Cardiac muscle cell (in vitro differentiated cells and primary cell): Measurements from ENCODE around the gene IFTAP. TPM values are rescaled to one million over a fixed set of nuclear protein-coding genes. Genes with fewer than 3 reads are reported as not detected.

Source experiments
- DNase-seq, 2 donors: peaks; one replicate each; pipeline versions ENCODE4 v3.0.0 to v3.0.0-alpha.2; 2010 to 2017; ENCODE audit warnings: low read depth in 1 of 2, low spot score in 1 of 2
- H3K27ac ChIP-seq: fragments of 200-600 bp; sonication (generic); 2 replicates; pipeline ENCODE4 v1.5.1; 2016
- H3K27me3 ChIP-seq: fragments of 200-600 bp; sonication (generic); 2 replicates; pipeline ENCODE4 v1.6.0; 2016; ENCODE audit warnings: control low read depth
- H3K36me3 ChIP-seq: fragments of 200-600 bp; sonication (generic); 2 replicates; pipeline ENCODE4 v1.5.1; 2016; ENCODE audit warnings: control low read depth
- H3K4me1 ChIP-seq: fragments of 200-600 bp; sonication (generic); 2 replicates; pipeline ENCODE4 v1.8.1; 2017; ENCODE audit warnings: low read depth, mild to moderate bottlenecking, mixed run types
- H3K4me3 ChIP-seq: fragments of 200-600 bp; sonication (generic); 2 replicates; pipeline ENCODE4 v1.5.1; 2016; ENCODE audit warnings: mild to moderate bottlenecking
- H3K9me3 ChIP-seq: fragments of 200-600 bp; sonication (generic); 2 replicates; pipeline ENCODE4 v1.5.1; 2017; ENCODE audit warnings: low read depth, mild to moderate bottlenecking, control low read depth
- CTCF ChIP-seq: IDR thresholded peaks from 2 replicates; pipeline ENCODE4 v1.5.1; 2012; ENCODE audit warnings: low read depth, mild to moderate bottlenecking, low read length
- polyA plus RNA-seq: library from polyadenylated mRNA; unstranded; fragments of >200 nt; fragmentation: Nextera tagmentation; extraction: Ambion mirVana; gene quantifications from 2 replicates; pipeline ENCODE4 v1.2.1, GENCODE V29; 2016
- total RNA-seq: library from RNA; depleted of rRNA; stranded (reverse); fragments of >200 nt; gene quantifications from 2 replicates; pipeline ENCODE4 v1.2.3, GENCODE V29; 2016

IFTAP gene
- total and polyA plus RNA-seq, 2 experiments from 2014 or later, result 57.1 to 67.3 TPM

- Histone ChIP-seq H3K4me1 (peaks cover 3% of the 10 kb centered on the region), H3K4me3 (no peak overlapping the region), H3K36me3 (no peaks in the 10 kb centered on the region), H3K27ac (no peak overlapping the region), H3K27me3 (no peaks in the 10 kb centered on the region), H3K9me3 (no peaks in the 10 kb centered on the region)
- no peak for TF ChIP-seq CTCF
- DNase-seq, result no peak
Measured at GRCh38 chr11:36600180-36600579, 5.9 kb downstream of the IFTAP start.

- Histone ChIP-seq H3K4me1 (no peaks in the 10 kb centered on the region), H3K4me3 (no peak overlapping the region), H3K9me3 (no peaks in the 10 kb centered on the region), H3K36me3 (no peaks in the 10 kb centered on the region), H3K27ac (no peak overlapping the region), H3K27me3 (no peaks in the 10 kb centered on the region)
- TF ChIP-seq CTCF, result no peak
- DNase-seq, result no peak
Measured at GRCh38 chr11:36601155-36601554, 6.9 kb downstream of the IFTAP start.

DNA sequence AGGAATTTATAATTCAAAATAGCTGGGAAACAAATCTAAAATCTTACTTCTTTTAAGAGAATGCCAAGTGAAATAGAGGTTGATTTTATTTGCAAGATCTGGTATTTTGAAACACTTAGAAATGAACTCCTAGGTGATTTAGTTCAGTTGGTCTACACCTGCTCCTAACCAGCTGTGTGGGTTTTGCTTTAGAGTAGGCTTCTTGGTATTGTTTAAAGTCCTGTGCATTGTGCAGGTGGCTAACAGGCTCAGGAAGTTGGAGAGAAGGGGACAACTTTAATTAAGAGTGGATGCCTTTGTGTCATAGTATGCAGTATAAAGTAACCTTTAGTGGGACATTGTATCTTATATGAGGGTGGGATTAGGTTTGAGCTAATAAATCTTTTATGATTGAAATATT, 7.8 kb downstream of the IFTAP start:
- Histone ChIP-seq H3K9me3 (no peaks in the 10 kb centered on the region), H3K4me1 (no peaks in the 10 kb centered on the region), H3K4me3 (no peak overlapping the region), H3K36me3 (no peaks in the 10 kb centered on the region), H3K27ac (no peak overlapping the region), H3K27me3 (no peaks in the 10 kb centered on the region)
- TF ChIP-seq CTCF, result no peak
- DNase-seq, result no peak

GRCh38 chr11:36605221-36606216, 11.2 kb downstream of the IFTAP start:
- Histone ChIP-seq H3K9me3 (no peaks in the 10 kb centered on the region), H3K4me3 (no peak overlapping the region), H3K4me1 (peaks cover 5% of the 10 kb centered on the region), H3K27ac (no peak overlapping the region), H3K27me3 (no peaks in the 10 kb centered on the region), H3K36me3 (no peaks in the 10 kb centered on the region)
- no peak for TF ChIP-seq CTCF
- DNase-seq, result no peak

DNA sequence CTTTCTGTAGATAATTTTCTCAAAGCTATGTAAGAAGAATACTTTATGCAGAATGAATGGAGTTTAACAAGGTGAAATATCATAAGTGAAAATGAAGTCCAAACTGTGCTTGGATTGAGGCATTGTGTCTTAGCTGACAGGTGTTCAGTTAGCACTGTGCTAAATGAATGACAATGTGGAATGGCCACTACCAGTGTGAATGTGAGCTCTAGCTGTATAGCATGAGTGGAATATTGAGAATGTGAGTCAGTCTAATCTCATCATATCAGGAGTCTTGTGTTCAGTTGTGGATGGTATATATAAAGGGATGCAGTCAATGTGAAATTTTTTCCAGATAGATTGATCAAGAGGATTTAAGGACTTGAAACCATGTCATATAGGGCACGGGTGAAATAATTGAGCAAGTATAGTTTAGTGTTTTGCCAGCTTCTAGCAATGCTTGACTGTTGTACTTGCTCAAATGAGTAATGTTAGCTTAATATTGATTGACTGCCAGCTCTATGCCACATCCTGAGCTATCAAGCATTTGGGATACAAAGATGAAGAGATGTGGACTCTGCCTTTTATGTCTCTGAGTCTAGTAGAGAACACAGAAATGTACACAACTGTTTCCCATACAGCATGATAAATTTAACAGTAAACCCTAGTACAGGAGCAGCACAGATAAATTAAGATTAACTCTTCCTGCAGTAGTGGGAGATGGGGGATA, 14.3 kb downstream of the IFTAP start:
- Histone ChIP-seq H3K4me3 (no peak overlapping the region), H3K27ac (no peak overlapping the region), H3K9me3 (no peaks in the 10 kb centered on the region), H3K36me3 (no peaks in the 10 kb centered on the region), H3K27me3 (no peaks in the 10 kb centered on the region), H3K4me1 (peaks cover 5% of the 10 kb centered on the region)
- no peak for DNase-seq
- no peak for TF ChIP-seq CTCF
